Measurements from ENCODE around the gene RNLS. TPM values are rescaled to one million over a fixed set of nuclear protein-coding genes. Genes with fewer than 3 reads are reported as not detected.

RNLS gene
- total RNA-seq, 3 donors from 2014 or later = 9.8 to 12.1 (median 11.8) TPM

- DNase-seq = no peak
- Histone ChIP-seq H3K4me1 (ENCODE audit: low read depth) (no peaks in the 10 kb centered on the region), H3K9me3 (no peaks in the 10 kb centered on the region), H3K4me3 (no peak overlapping the region), H3K36me3 (ENCODE audit: low read depth) (no peaks in the 10 kb centered on the region)
- ATAC-seq = no peak
- intact Hi-C loops (cut with DNase I, micrococcal nuclease) = no loop called here
- no peak for TF ChIP-seq CTCF (IDR thresholded peaks at IDR 0.05)
Observed at GRCh38 chr10:88427024-88427423, 156.1 kb downstream of the RNLS start.

DNA sequence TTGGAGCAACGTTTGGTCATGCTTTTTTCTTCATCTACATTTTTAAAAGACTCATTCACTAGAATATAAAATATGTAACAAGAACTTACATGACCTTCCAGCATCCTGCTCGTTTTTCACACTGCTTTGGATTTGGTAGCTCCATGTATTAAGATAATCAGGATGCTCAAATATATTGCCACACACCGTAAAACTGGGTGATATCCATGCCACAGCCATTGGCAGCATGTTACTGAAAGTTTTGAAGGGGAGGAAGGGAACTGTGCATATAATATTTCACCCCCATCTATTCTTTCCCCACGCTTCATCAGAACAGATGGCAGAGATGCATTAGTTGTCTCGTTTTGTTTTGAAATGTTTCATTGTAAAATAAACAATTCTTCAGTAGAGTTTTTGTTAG, 158.2 kb downstream of the RNLS start:
- DNase-seq = no peak
- Histone ChIP-seq H3K4me3 (no peak overlapping the region), H3K9me3 (no peaks in the 10 kb centered on the region), H3K36me3 (ENCODE audit: low read depth) (no peaks in the 10 kb centered on the region), H3K4me1 (ENCODE audit: low read depth) (no peaks in the 10 kb centered on the region)
- TF ChIP-seq CTCF (IDR thresholded peaks at IDR 0.05) = no peak
- no peak for ATAC-seq
- intact Hi-C loops (cut with DNase I, micrococcal nuclease) = no loop called here

DNA sequence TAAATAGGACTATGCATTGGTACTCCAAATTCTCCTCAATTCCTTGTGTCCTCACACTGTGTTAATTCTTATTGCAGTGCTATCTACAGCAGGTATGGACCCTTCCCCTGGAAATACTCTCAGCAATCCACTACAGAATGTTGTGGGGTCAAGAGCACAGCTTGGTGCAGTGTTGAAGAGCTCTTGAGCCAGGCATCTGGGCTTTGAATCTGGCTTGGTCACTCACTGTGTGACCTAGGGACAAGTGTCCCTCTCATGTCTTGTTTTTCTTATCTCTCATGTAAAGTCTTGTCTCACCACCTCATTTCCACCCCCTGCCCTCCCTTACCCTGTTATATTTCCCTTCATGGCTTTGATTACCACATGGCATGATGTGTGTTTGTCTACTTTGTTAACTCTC, 159.4 kb downstream of the RNLS start:
- no peaks in the 10 kb centered on the region for H3K9me3 ChIP-seq
- H3K4me3 ChIP-seq = no peak overlapping the region
- TF ChIP-seq CTCF (IDR thresholded peaks at IDR 0.05) = no peak
- no peaks in the 10 kb centered on the region for H3K4me1 ChIP-seq (ENCODE audit: low read depth)
- no peaks in the 10 kb centered on the region for H3K36me3 ChIP-seq (ENCODE audit: low read depth)
- ATAC-seq (no peak), DNase-seq (no peak)
- intact Hi-C loops (cut with DNase I, micrococcal nuclease) = no loop called here

DNA sequence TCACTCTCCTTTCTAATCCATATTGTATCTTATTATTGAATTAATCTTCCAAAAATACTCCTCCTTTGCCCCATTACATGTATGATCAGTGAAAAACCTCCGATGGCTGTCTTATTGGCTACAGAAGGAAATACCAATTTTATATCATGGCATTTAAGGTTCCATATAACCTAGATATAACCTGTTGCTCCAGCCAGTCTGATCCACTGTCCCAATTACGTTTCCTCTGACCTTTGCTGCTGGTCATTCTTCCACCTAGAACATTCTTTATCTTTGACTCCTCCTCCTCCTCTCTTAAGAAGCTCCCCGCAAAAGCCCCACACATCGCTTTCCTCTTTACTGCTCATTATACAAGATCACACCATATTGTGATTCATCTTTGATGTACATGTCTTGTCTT, 161.5 kb downstream of the RNLS start:
- DNase-seq = no peak
- no peak overlapping the region for H3K4me3 ChIP-seq
- H3K36me3 ChIP-seq (ENCODE audit: low read depth) = no peaks in the 10 kb centered on the region
- intact Hi-C loops (cut with DNase I, micrococcal nuclease) = no loop called here
- no peaks in the 10 kb centered on the region for H3K4me1 ChIP-seq (ENCODE audit: low read depth)
- no peak for TF ChIP-seq CTCF (IDR thresholded peaks at IDR 0.05)
- ATAC-seq = no peak
- H3K9me3 ChIP-seq = no peaks in the 10 kb centered on the region

- Histone ChIP-seq H3K9me3 (no peaks in the 10 kb centered on the region), H3K36me3 (ENCODE audit: low read depth) (no peaks in the 10 kb centered on the region), H3K4me1 (ENCODE audit: low read depth) (no peaks in the 10 kb centered on the region), H3K4me3 (no peak overlapping the region)
- no peak for TF ChIP-seq CTCF (IDR thresholded peaks at IDR 0.05)
- ATAC-seq (no peak), DNase-seq (no peak)
- intact Hi-C loops (cut with DNase I, micrococcal nuclease) = no loop called here
Observed at GRCh38 chr10:88418871-88419270, 164.2 kb downstream of the RNLS start.

GRCh38 chr10:88417387-88418030, 165.6 kb downstream of the RNLS start:
- Histone ChIP-seq H3K4me3 (no peak overlapping the region), H3K36me3 (ENCODE audit: low read depth) (no peaks in the 10 kb centered on the region), H3K9me3 (no peaks in the 10 kb centered on the region), H3K4me1 (ENCODE audit: low read depth) (no peaks in the 10 kb centered on the region)
- TF ChIP-seq CTCF (IDR thresholded peaks at IDR 0.05) = no peak
- intact Hi-C loops (cut with DNase I, micrococcal nuclease) = no loop called here
- no peak for DNase-seq
- no peak for ATAC-seq

Measured in mucosa of descending colon (tissue), 3 donors.